Measurements from ENCODE around the gene TUNAR. TPM values are rescaled to one million over a fixed set of nuclear protein-coding genes. Genes with fewer than 3 reads are reported as not detected.

TUNAR gene
- total RNA-seq, 1 donor from 2014 or later = not detected

- no peak overlapping the region for H3K4me3 ChIP-seq
- no peaks in the 10 kb centered on the region for H3K27me3 ChIP-seq
- peaks cover 0 to 2% of the 10 kb centered on the region in 2 donors for H3K4me1 ChIP-seq
- intact Hi-C loops (cut with DNase I) = no loop called here
- no peak overlapping the region for H3K27ac ChIP-seq
- H3K9me3 ChIP-seq = no peaks in the 10 kb centered on the region
- DNase-seq (ENCODE audit: low spot score in 2 of 2) = no peak
- TF ChIP-seq CTCF (IDR thresholded peaks at IDR 0.05) = no peak
- H3K36me3 ChIP-seq = no peaks in the 10 kb centered on the region
Observed at GRCh38 chr14:95858893-95859292, 17.7 kb upstream of the TUNAR start.

- no peaks in the 10 kb centered on the region for H3K36me3 ChIP-seq
- H3K9me3 ChIP-seq = no peaks in the 10 kb centered on the region
- intact Hi-C loops (cut with DNase I) = no loop called here
- TF ChIP-seq CTCF (IDR thresholded peaks at IDR 0.05) = no peak
- no peaks in the 10 kb centered on the region for H3K27me3 ChIP-seq
- no peak overlapping the region for H3K4me3 ChIP-seq
- peaks cover 0 to 2% of the 10 kb centered on the region in 2 donors for H3K4me1 ChIP-seq
- no peak for DNase-seq (ENCODE audit: low spot score in 2 of 2)
- H3K27ac ChIP-seq = no peak overlapping the region
Observed at GRCh38 chr14:95862243-95862642, 14.4 kb upstream of the TUNAR start.

GRCh38 chr14:95863295-95863694 lies 13.3 kb upstream of the TUNAR start:
- no peak overlapping the region for H3K27ac ChIP-seq
- intact Hi-C loops (cut with DNase I) = no loop called here
- DNase-seq (ENCODE audit: low spot score in 2 of 2) = no peak
- H3K4me3 ChIP-seq = no peak overlapping the region
- H3K36me3 ChIP-seq = no peaks in the 10 kb centered on the region
- no peaks in the 10 kb centered on the region for H3K9me3 ChIP-seq
- no peaks in the 10 kb centered on the region for H3K27me3 ChIP-seq
- no peak for TF ChIP-seq CTCF (IDR thresholded peaks at IDR 0.05)
- H3K4me1 ChIP-seq = no peaks in the 10 kb centered on the region

GRCh38 chr14:95869776-95870175 lies 6.9 kb upstream of the TUNAR start:
- DNase-seq (ENCODE audit: low spot score in 2 of 2) = no peak
- Histone ChIP-seq H3K4me3 (no peak overlapping the region), H3K27ac (no peak overlapping the region), H3K9me3 (no peaks in the 10 kb centered on the region), H3K27me3 (no peaks in the 10 kb centered on the region), H3K4me1 (no peaks in the 10 kb centered on the region), H3K36me3 (no peaks in the 10 kb centered on the region)
- TF ChIP-seq CTCF (IDR thresholded peaks at IDR 0.05) = no peak
- intact Hi-C loops (cut with DNase I) = no loop called here

GRCh38 chr14:95870772-95871171 lies 5.9 kb upstream of the TUNAR start:
- no peak overlapping the region for H3K4me3 ChIP-seq
- no peaks in the 10 kb centered on the region for H3K4me1 ChIP-seq
- intact Hi-C loops (cut with DNase I) = no loop called here
- peaks cover under 1% of the 10 kb centered on the region for H3K27me3 ChIP-seq
- H3K27ac ChIP-seq = no peak overlapping the region
- DNase-seq (ENCODE audit: low spot score in 2 of 2) = peak in 1 of 2 donors; percentile 11
- no peaks in the 10 kb centered on the region for H3K9me3 ChIP-seq
- H3K36me3 ChIP-seq = no peaks in the 10 kb centered on the region
- no peak for TF ChIP-seq CTCF (IDR thresholded peaks at IDR 0.05)

GRCh38 chr14:95871531-95871930 lies 5.1 kb upstream of the TUNAR start:
- no peak overlapping the region for H3K27ac ChIP-seq
- peak in 1 of 2 donors; percentile 40 for DNase-seq (ENCODE audit: low spot score in 2 of 2)
- no peaks in the 10 kb centered on the region for H3K9me3 ChIP-seq
- H3K4me3 ChIP-seq = no peak overlapping the region
- peaks cover 7 to 8% of the 10 kb centered on the region in 2 donors for H3K4me1 ChIP-seq
- intact Hi-C loops (cut with DNase I) = no loop called here
- no peaks in the 10 kb centered on the region for H3K36me3 ChIP-seq
- H3K27me3 ChIP-seq = peaks cover 8% of the 10 kb centered on the region
- TF ChIP-seq CTCF (IDR thresholded peaks at IDR 0.05) = no peak
